Thyroid gland (tissue), 4 donors: ENCODE results near the gene DHRS4L2. TPM values are rescaled to one million over a fixed set of nuclear protein-coding genes. Genes with fewer than 3 reads are reported as not detected.
"Not testable (repeated sequence)": the region's sequence is repeated elsewhere in the genome, so short reads cannot be mapped to it uniquely, and the experiment has no call there.

ENCODE experiments used
- DNase-seq, 2 donors: peaks; one replicate each; pipeline ENCODE4 v3.0.0-alpha.2; 2019
- H3K27ac ChIP-seq, 3 donors: fragments of 200-600 bp; sonication (generic); 1 replicate in 2 of 3; 2 replicates in 1 of 3; pipeline ENCODE4 v1.5.1; 2016 to 2019; ENCODE audit warnings: mild to moderate bottlenecking in 1 of 3, moderate library complexity in 1 of 3
- H3K27me3 ChIP-seq: fragments of 200-600 bp; sonication (generic); one replicate; pipeline ENCODE4 v1.5.1; 2019
- H3K36me3 ChIP-seq, 2 donors: fragments of 200-600 bp; sonication (generic); one replicate each; pipeline ENCODE4 v1.5.1; 2016 to 2019
- H3K4me1 ChIP-seq, 2 donors: fragments of 200-600 bp; sonication (generic); one replicate each; pipeline ENCODE4 v1.5.1; 2017 to 2019
- H3K4me3 ChIP-seq, 3 donors: fragments of 200-600 bp; sonication (generic); replicated peaks in 1 of 3; 1 replicate in 2 of 3; 2 replicates in 1 of 3; pipeline ENCODE4 v1.5.1; 2016; ENCODE audit warnings: mild to moderate bottlenecking in 1 of 3
- H3K9me3 ChIP-seq: fragments of 200-600 bp; sonication (generic); one replicate; pipeline ENCODE4 v1.5.1; 2017
- POLR2A ChIP-seq, 2 donors: fragments of 450-650 bp; IDR thresholded peaks; one replicate each; pipeline ENCODE4 v1.6.1; 2017; ENCODE audit warnings: antibody characterized with exemption in 2 of 2, mild to moderate bottlenecking in 2 of 2, moderate library complexity in 1 of 2
- WGBS, 2 donors: methylation state at CpG; one replicate each; pipeline ENCODE4 v1.1.5; 2017; 5-methylcytosine and 5-hydroxymethylcytosine counted together
- intact Hi-C: fragments of 100-400 bp; cut with DNase I; formaldehyde crosslinking; loops from one replicate; pipeline ENCODE4 v1.15.1; 2023
- total RNA-seq, 4 donors: library from RNA; depleted of rRNA; stranded (reverse); fragments of >200 nt; gene quantifications; one replicate each; pipeline ENCODE4 v1.2.3, GENCODE V29; 2016
- TF ChIP-seq, protein P1 (sequence below), 6 experiments: fragments of 200-600 bp in 3 of 6; fragments of 450-650 bp in 3 of 6; sonication (generic) in 3 of 6; IDR thresholded peaks; one replicate each; pipeline ENCODE4 v1.5.1; 2016 to 2019; ENCODE audit warnings: antibody characterized with exemption in 6 of 6, mild to moderate bottlenecking in 2 of 6, inconsistent platforms in 1 of 6, moderate library complexity in 1 of 6

The DHRS4L2 gene
- total RNA-seq, 4 donors from 2014 or later: 4.7 to 27.1 (median 12.6) TPM

- Histone ChIP-seq H3K27me3 (no peaks in the 10 kb centered on the region), H3K4me3 (no peak overlapping the region), H3K4me1 (peaks cover 3 to 11% of the 10 kb centered on the region in 2 donors), H3K9me3 (no peaks in the 10 kb centered on the region), H3K36me3 (no peaks in the 10 kb centered on the region), H3K27ac (no peak overlapping the region)
- TF ChIP-seq POLR2A (IDR thresholded peaks at IDR 0.05): no peak
- TF ChIP-seq, protein P1, sequence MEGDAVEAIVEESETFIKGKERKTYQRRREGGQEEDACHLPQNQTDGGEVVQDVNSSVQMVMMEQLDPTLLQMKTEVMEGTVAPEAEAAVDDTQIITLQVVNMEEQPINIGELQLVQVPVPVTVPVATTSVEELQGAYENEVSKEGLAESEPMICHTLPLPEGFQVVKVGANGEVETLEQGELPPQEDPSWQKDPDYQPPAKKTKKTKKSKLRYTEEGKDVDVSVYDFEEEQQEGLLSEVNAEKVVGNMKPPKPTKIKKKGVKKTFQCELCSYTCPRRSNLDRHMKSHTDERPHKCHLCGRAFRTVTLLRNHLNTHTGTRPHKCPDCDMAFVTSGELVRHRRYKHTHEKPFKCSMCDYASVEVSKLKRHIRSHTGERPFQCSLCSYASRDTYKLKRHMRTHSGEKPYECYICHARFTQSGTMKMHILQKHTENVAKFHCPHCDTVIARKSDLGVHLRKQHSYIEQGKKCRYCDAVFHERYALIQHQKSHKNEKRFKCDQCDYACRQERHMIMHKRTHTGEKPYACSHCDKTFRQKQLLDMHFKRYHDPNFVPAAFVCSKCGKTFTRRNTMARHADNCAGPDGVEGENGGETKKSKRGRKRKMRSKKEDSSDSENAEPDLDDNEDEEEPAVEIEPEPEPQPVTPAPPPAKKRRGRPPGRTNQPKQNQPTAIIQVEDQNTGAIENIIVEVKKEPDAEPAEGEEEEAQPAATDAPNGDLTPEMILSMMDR (IDR thresholded peaks at IDR 0.05): no peak
- intact Hi-C loops: no loop called here
- WGBS, 2 donors: 81 to 86% methylated on average over 4 of the region's 4 CpGs
- no peak for DNase-seq
These were observed 3.7 kb upstream of the DHRS4L2 start for GRCh38 chr14:23984891-23985602.

DNA sequence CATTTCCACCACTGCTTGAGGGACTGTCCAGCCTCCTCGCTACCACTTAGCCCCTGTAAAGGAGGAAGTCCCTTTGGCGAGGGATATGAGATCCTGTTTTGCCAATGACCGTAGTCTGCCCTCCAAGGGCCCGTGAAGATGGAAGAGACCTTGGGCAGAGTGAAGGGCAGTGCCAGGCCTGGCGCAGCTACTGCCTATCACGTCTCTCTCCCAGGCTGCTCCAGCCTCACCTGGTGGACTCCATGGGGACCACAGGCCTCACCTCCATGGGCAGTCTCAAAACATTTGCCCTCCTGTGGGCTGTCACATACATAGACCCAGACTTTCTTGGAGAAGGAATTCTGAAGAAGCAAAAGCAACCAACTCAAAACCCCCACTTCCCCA is 514 bp upstream of the DHRS4L2 start:
- Histone ChIP-seq H3K4me3 (peak overlapping the region in 1 of 3 donors; percentile 32), H3K4me1 (peaks cover 3 to 11% of the 10 kb centered on the region in 2 donors), H3K27ac (peak overlapping the region in 1 of 3 donors; percentile 38)
- intact Hi-C loops, H3K36me3 ChIP-seq, H3K9me3 ChIP-seq, DNase-seq, H3K27me3 ChIP-seq: not testable (repeated sequence)
- 69 to 75% methylated on average over 3 to 5 of the region's 6 CpGs for WGBS, 2 donors

- intact Hi-C loops, DNase-seq, H3K27me3 ChIP-seq, H3K4me3 ChIP-seq, H3K9me3 ChIP-seq, H3K27ac ChIP-seq, H3K36me3 ChIP-seq: not testable (repeated sequence)
- 78 to 84% methylated on average over 14 of the region's 21 CpGs for WGBS, 2 donors
- peaks cover 3 to 11% of the 10 kb centered on the region in 2 donors for H3K4me1 ChIP-seq
These were observed 1.2 kb downstream of the DHRS4L2 start for GRCh38 chr14:23989734-23990445.

- 75 to 89% methylated on average over 1 of the region's 1 CpG for WGBS, 2 donors
- intact Hi-C loops, H3K9me3 ChIP-seq, DNase-seq, H3K4me3 ChIP-seq, H3K27me3 ChIP-seq, H3K36me3 ChIP-seq, H3K27ac ChIP-seq: not testable (repeated sequence)
- H3K4me1 ChIP-seq: peaks cover 3 to 11% of the 10 kb centered on the region in 2 donors
These were observed 2.2 kb downstream of the DHRS4L2 start for GRCh38 chr14:23990961-23991360.

- peaks cover 3 to 11% of the 10 kb centered on the region in 2 donors for H3K4me1 ChIP-seq
- H3K4me3 ChIP-seq, H3K27ac ChIP-seq, DNase-seq, H3K36me3 ChIP-seq, H3K27me3 ChIP-seq, H3K9me3 ChIP-seq, intact Hi-C loops: not testable (repeated sequence)
- 82 to 83% methylated on average over 3 of the region's 3 CpGs for WGBS, 2 donors
These were observed 4.3 kb downstream of the DHRS4L2 start for GRCh38 chr14:23993042-23993441.

- H3K27me3 ChIP-seq, H3K27ac ChIP-seq, H3K9me3 ChIP-seq, H3K4me1 ChIP-seq, intact Hi-C loops, H3K36me3 ChIP-seq, DNase-seq, H3K4me3 ChIP-seq: not testable (repeated sequence)
These were observed 7.3 kb downstream of the DHRS4L2 start for GRCh38 chr14:23996009-23996408.

DNA sequence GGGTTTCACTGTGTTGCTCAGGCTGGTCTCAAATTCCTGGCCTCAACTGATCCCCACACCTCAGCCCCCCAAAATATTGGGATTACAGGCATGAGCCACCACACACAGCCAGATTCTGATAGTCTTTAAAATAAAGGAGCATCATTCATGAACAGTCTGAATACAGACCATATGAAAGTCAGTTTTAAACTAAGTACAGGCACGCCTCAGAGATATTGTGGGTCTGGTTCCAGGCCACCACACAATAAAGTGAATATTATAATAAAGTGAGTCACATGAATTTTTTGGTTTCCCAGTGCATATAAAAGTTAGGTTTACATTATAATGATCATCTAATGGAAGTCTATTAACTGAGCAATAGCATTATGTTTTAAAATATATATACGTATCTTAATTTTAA is 8.1 kb downstream of the DHRS4L2 start:
- DNase-seq, H3K4me1 ChIP-seq, H3K27me3 ChIP-seq, H3K9me3 ChIP-seq, H3K27ac ChIP-seq, H3K4me3 ChIP-seq, intact Hi-C loops, H3K36me3 ChIP-seq: not testable (repeated sequence)
- 93% methylated on average over 1 of the region's 2 CpGs; no CpG with 5 or more reads in 1 of the 2 donors for WGBS, 2 donors

DNA sequence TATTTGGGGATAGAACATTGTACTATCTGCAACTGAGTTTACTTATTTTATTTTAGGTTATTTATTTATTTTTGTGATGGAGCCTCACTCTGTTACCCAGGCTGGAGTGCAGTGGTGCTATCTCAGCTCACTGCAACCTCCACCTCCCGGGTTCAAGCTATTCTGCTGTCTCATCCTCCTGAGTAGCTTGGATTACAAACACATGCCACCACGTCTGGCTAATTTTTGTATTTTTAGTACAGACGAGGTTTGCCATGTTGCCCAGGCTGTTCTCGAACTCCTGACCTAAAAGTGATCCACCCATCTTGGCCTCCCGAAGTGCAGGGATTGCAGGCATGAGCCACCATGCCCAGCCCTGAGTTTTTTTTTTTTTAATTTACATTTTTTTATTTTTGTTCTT is 10.9 kb downstream of the DHRS4L2 start:
- H3K36me3 ChIP-seq, intact Hi-C loops, H3K4me1 ChIP-seq, H3K4me3 ChIP-seq, H3K27me3 ChIP-seq, H3K9me3 ChIP-seq, DNase-seq, H3K27ac ChIP-seq: not testable (repeated sequence)
- 100% methylated on average over 1 of the region's 5 CpGs; no CpG with 5 or more reads in 1 of the 2 donors for WGBS, 2 donors

GRCh38 chr14:24001078-24001477 is 12.3 kb downstream of the DHRS4L2 start:
- H3K27me3 ChIP-seq, H3K4me1 ChIP-seq, H3K9me3 ChIP-seq, H3K36me3 ChIP-seq, intact Hi-C loops, DNase-seq, H3K27ac ChIP-seq, H3K4me3 ChIP-seq: not testable (repeated sequence)

DNA sequence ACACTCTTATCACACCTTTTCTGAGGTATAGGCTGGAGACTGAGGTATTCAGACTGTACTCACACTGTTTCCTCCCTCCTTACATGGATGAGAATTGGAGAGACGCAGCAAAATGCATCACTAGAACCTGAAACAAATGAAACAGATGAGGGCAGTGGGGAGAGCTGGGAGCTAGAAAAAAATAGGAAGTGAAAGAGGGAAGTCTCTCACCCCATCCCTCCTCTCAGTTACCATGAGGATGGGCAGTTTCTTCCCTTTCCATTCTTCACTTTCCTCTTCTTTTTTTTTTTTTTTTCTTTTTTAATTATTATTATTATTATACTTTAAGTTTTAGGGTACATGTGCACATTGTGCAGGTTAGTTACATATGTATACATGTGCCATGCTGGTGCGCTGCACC is 12.9 kb downstream of the DHRS4L2 start:
- DNase-seq, intact Hi-C loops, H3K27ac ChIP-seq, H3K4me3 ChIP-seq, H3K36me3 ChIP-seq, H3K27me3 ChIP-seq, H3K9me3 ChIP-seq, H3K4me1 ChIP-seq: not testable (repeated sequence)
- no CpG with 5 or more reads among the region's 2 CpGs for WGBS, 2 donors

GRCh38 chr14:24006471-24006816 is 17.7 kb downstream of the DHRS4L2 start:
- not testable (repeated sequence) for H3K4me1 ChIP-seq
- WGBS, 2 donors: no CpG with 5 or more reads among the region's 15 CpGs

More at GRCh38 chr14:24006471-24006816, 17.7 kb downstream of the DHRS4L2 start:
- H3K27ac ChIP-seq: peak overlapping the region in 1 of 3 donors; percentile 46
- H3K36me3 ChIP-seq, DNase-seq, intact Hi-C loops, H3K9me3 ChIP-seq, H3K27me3 ChIP-seq: not testable (repeated sequence)
- peak overlapping the region in 1 of 3 donors; percentile 9 for H3K4me3 ChIP-seq
